Fibroblast of gingiva (primary cell): ENCODE measurements around the gene LARGE1.

Source experiments
- DNase-seq: peaks from one replicate; pipeline ENCODE4 v3.0.0-alpha.2; 2011; ENCODE audit warnings: low read depth

Gene LARGE1

GRCh38 chr22:33303099-33303498, 617.2 kb downstream of the LARGE1 start:
- no peak for DNase-seq

- DNase-seq = no peak
Measured at GRCh38 chr22:33302549-33302948, 617.7 kb downstream of the LARGE1 start.

DNA sequence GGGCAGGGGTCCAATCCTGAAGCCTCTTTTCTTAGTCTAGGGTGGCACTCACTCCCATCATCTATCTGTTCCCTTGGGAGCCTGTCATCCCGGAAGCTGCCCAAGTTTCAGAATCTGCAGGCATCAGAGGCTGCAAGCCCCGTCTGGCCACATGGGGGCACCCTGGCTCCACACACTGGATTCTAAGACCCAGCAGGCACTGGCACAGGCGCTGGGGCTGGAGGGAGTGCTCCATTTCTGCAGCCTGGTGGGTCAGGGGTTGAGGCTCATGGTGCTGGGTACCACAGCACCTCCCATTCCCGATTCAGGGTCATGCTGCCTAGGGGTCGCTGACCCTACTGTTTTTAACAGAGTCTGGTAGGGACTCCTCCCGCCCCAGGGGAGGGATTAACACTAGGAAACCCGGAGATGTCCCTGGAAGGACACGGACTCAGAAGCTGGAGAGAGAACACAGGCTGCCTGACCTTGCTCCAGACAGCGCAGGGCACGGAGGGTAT, 618.2 kb downstream of the LARGE1 start:
- peak; percentile 45 for DNase-seq

DNA sequence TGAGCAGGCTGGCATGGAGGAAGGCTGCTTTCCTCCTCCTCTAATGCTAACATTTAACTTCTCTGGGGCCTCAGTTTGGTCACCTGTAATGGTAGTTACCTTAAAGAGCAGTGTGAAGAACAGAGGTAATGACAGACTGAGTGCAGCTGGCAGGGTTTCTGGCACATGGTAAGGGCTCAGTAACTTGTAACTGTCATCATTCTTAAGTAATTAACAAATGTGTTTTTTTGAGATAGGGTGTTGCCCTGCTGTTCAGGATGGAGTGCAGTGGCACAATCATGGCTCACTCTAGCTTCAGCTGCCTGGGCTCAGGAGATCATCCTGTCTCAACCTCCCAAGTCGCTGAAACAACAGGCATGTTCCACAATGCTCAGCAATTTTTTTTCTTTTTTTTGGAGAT, 620.1 kb downstream of the LARGE1 start:
- DNase-seq = no peak

- DNase-seq = no peak
Measured at GRCh38 chr22:33299245-33299956, 620.9 kb downstream of the LARGE1 start.

DNA sequence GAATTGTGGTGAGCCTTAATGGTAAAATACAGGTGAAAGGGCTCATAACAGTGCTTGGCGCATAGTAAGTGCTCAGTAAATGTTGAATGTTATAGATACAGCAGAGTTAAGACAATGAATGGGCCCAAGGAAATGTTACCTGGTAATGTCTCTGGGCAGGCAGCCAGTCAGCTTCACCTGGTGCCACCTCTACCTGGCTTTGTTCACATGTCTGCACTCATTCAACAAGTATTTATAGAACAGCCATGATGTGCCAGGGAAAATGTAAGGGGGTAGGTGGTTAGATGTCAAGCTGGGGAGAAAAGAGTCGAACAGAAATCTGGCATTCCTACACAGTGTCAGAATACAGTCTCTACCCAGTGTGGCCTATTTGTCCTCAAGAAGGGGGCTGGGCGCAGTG, 623.3 kb downstream of the LARGE1 start:
- DNase-seq = no peak

DNA sequence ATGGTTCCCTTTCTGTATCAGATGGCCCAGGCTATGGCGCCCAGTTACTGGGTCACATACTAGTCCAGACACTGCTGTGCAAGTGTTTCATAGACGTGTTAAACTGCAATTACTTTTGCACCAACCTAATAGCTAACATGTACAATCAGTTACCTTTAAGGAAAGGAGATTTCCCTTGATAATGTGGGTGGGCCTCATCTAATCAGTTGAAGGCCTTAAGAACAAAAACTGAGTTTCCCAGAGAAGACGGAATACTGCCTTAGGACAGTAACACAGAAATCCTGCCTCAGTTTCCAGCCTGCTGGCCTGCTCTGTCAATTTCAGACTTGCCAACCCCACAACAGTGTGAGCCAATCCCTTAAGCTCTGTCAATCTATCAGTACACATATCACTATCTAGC, 632.2 kb downstream of the LARGE1 start:
- no peak for DNase-seq

DNA sequence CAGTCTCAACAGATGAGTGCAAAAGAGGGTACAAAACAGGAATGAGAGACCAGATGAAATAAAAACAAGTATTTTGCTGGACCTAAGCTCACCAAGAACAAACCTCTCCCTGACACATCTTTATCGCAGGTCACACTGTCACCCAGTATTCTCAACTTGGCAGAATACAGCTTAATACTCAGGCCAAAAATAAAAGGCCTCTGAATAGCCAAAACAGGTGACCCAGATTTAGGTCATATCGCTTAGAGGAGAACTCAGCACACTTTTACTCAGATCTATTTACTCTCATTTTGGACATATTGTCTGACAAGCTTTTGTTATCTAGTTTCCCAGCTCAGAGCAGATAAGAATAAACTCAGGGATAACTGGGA, 645.2 kb downstream of the LARGE1 start:
- DNase-seq = no peak

GRCh38 chr22:33274214-33275072, 645.8 kb downstream of the LARGE1 start:
- DNase-seq = no peak

- no peak for DNase-seq
Measured at GRCh38 chr22:33272871-33273270, 647.4 kb downstream of the LARGE1 start.

GRCh38 chr22:33272180-33272579, 648.1 kb downstream of the LARGE1 start:
- no peak for DNase-seq

GRCh38 chr22:33271390-33272161, 648.7 kb downstream of the LARGE1 start:
- DNase-seq = peak; percentile 55

DNA sequence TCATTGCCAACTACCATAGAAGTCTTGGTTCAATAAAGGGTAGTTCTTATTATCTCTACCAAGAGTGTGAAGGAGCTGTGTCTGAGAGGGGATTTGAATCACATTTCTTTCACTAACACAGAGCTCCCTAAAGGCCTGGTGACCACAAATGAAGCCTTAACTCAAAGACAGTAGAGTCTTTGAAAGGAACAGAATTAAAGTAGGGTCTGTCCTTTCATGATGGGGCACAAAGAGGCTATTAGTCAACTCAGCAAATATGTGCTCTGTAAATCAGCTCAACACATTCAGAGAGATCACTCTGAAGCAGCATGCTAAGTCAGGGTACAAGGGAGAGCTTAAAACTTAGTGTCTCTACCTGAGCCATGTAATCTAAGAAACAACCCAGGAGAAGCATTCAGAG, 649.7 kb downstream of the LARGE1 start:
- DNase-seq = no peak

- no peak for DNase-seq
Measured at GRCh38 chr22:33261699-33262098, 658.6 kb downstream of the LARGE1 start.

GRCh38 chr22:33260498-33260897, 659.8 kb downstream of the LARGE1 start:
- DNase-seq = no peak

GRCh38 chr22:33255791-33256190, 664.5 kb downstream of the LARGE1 start:
- no peak for DNase-seq

DNA sequence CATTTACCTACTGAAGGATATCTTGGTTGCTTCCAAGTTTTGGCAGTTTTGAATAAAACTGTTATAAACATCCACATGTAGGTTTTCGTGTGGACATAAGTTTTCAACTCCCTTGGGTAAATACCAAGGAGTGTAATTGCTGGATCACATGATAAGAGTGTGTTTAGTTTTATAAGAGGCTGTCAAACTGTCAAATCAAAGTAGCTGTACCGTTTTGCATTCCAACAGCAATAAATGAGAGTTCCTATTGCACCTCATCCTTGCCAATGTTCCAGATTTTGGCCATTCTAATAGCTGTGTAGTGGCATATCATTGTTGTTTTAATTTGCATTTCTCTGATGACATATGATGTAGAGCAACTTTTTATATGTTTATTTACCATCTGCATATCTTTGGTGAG, 671.3 kb downstream of the LARGE1 start:
- DNase-seq = no peak

GRCh38 chr22:33247758-33248157, 672.5 kb downstream of the LARGE1 start:
- DNase-seq = peak; percentile 14

DNA sequence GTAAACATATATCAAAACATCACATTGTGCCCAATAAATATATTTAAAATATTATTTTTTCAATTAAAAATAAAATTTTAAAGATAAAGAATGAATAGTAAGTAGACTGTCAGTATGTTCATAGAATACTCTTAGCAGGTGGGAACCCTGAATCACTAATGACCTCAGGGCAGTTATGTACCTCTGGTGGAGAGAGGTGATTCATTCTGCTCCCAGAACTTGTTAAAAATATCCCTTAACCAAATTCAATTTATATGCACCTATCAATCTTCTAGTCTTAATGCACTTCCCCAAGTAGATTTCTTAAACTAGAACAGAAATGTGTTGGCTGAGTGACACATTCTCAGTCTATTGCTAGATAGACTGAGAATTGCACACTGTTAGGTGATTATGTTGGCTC, 678.2 kb downstream of the LARGE1 start:
- no peak for DNase-seq

GRCh38 chr22:33240888-33241475, 679.3 kb downstream of the LARGE1 start:
- peak; percentile 14 for DNase-seq

DNA sequence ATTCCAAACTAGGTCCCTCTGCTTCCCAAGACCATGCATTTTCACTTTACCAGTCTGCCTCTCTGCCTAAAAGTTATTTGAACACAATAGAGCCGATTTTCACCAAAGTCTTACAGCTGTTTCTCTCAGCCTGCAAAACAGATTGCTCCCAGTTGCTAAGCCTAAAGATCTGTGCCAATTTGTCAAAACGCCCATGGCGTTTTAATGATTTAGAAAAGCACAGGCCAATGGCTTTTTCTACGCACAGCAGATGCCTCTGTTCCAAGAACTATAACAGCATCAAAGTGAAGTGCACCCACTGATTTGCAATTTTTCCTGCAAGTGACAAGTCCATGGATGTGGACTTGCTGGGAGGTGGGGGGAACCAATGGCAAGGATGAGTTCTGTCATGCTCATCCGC, 688.2 kb downstream of the LARGE1 start:
- DNase-seq = no peak

DNA sequence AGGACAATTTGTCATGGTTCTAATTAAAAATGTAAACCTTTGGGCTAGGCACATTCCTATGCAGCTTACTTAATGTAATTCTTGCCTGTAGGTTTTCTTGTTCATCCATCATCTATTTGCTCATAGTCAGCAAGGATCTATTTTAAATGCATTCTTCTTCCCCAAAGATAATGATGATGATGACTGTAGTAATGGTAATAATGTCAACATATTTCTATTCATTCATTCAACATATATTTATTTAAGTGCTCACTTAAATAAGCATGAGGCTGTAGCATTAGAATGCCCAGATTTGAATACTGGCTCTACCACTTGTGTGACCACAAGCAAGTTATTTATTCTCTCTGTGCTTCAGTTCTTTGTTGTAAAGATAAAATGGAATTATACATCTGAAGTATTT, 692.5 kb downstream of the LARGE1 start:
- no peak for DNase-seq
